ENCODE measurements around the gene SSB.
A peak's percentile ranks its signal among the peaks of the same experiment; 100 is the strongest.

Gene SSB

GRCh38 chr2:169822785-169823392 lies 24.2 kb downstream of the SSB start:
- no peak for TF ChIP-seq REST (IDR thresholded peaks at IDR 0.05; ENCODE audit: insufficient read depth in 1 of 2, low read depth in 2 of 2, low read length in 2 of 2)
- no peak for TF ChIP-seq FOXP2 (optimal IDR thresholded peaks at IDR 0.05; ENCODE audit: borderline replicate concordance, extremely low read depth, extremely low read length, insufficient read depth)
- no peak for TF ChIP-seq SIN3A (IDR thresholded peaks at IDR 0.05; ENCODE audit: borderline replicate concordance, insufficient read depth, low read length)
- no peak for TF ChIP-seq POLR2AphosphoS5 (IDR thresholded peaks at IDR 0.05; ENCODE audit: low read depth, low read length)
- TF ChIP-seq TAF1 (IDR thresholded peaks at IDR 0.05; ENCODE audit: borderline replicate concordance, insufficient read depth, low read length): no peak

- no peak for TF ChIP-seq POLR2AphosphoS5 (IDR thresholded peaks at IDR 0.05; ENCODE audit: low read depth, low read length)
- no peak for TF ChIP-seq SIN3A (IDR thresholded peaks at IDR 0.05; ENCODE audit: borderline replicate concordance, insufficient read depth, low read length)
- TF ChIP-seq REST (IDR thresholded peaks at IDR 0.05; ENCODE audit: insufficient read depth in 1 of 2, low read depth in 2 of 2, low read length in 2 of 2): no peak
- no peak for TF ChIP-seq FOXP2 (optimal IDR thresholded peaks at IDR 0.05; ENCODE audit: borderline replicate concordance, extremely low read depth, extremely low read length, insufficient read depth)
- TF ChIP-seq TAF1 (IDR thresholded peaks at IDR 0.05; ENCODE audit: borderline replicate concordance, insufficient read depth, low read length): no peak
Measured at GRCh38 chr2:169823996-169824372, 25.3 kb downstream of the SSB start.

GRCh38 chr2:169824373-169825333 lies 26.0 kb downstream of the SSB start, which contains the start of gene METTL5:
Gene METTL5 (minus strand): TSS chr2:169824905. CDS start chr2:169824597, 308 bp downstream.
- TF ChIP-seq TAF1 (IDR thresholded peaks at IDR 0.05; ENCODE audit: borderline replicate concordance, insufficient read depth, low read length) (0 out of 2 replicates have a peak, but pooled peaks have one; percentile 71), FOXP2 (optimal IDR thresholded peaks at IDR 0.05; ENCODE audit: borderline replicate concordance, extremely low read depth, extremely low read length, insufficient read depth) (peak; percentile 93), REST (IDR thresholded peaks at IDR 0.05; ENCODE audit: insufficient read depth in 1 of 2, low read depth in 2 of 2, low read length in 2 of 2) (peak in 1 of 2 experiments; percentile 47; a peak in 1 of 4 replicates), SIN3A (IDR thresholded peaks at IDR 0.05; ENCODE audit: borderline replicate concordance, insufficient read depth, low read length) (peak; percentile 25; the same call in 1 of the 2 replicates), POLR2AphosphoS5 (IDR thresholded peaks at IDR 0.05; ENCODE audit: low read depth, low read length) (peak; percentile 82)

GRCh38 chr2:169827272-169828140 lies 28.8 kb downstream of the SSB start, which contains the start of gene UBR3:
Gene UBR3 (plus strand): TSS chr2:169827454. CDS start chr2:169827508, 54 bp downstream.
- TF ChIP-seq REST (IDR thresholded peaks at IDR 0.05; ENCODE audit: insufficient read depth in 1 of 2, low read depth in 2 of 2, low read length in 2 of 2): no peak
- TF ChIP-seq FOXP2 (optimal IDR thresholded peaks at IDR 0.05; ENCODE audit: borderline replicate concordance, extremely low read depth, extremely low read length, insufficient read depth): peak; percentile 56
- TF ChIP-seq TAF1 (IDR thresholded peaks at IDR 0.05; ENCODE audit: borderline replicate concordance, insufficient read depth, low read length): peak; percentile 93
- TF ChIP-seq SIN3A (IDR thresholded peaks at IDR 0.05; ENCODE audit: borderline replicate concordance, insufficient read depth, low read length): no peak
- peak; percentile 77 for TF ChIP-seq POLR2AphosphoS5 (IDR thresholded peaks at IDR 0.05; ENCODE audit: low read depth, low read length)

Data from PFSK-1 (cell line).